Natural killer cell treated with Interleukin-12 subunit alpha and Interleukin-12 subunit beta and Interleukin-15 and Interleukin-18, amount 100 ng/mL, for 72 hours (primary cell): ENCODE measurements around the gene DGCR8. TPM values are rescaled to one million over a fixed set of nuclear protein-coding genes. Genes with fewer than 3 reads are reported as not detected.
"Not testable (repeated sequence)": the region's sequence is repeated elsewhere in the genome, so short reads cannot be mapped to it uniquely, and the experiment has no call there.

Source experiments
- ATAC-seq, 2 donors: fragments of 150-1000 bp; cut with Tn5 transposase in 1 of 2; sonication (Bioruptor Pico), chemical (Tn5 transposase) in 1 of 2; 2 replicates each; pipeline ENCODE4 v1.10.0; 2021
- DNase-seq: peaks from one replicate; pipeline ENCODE4 v3.0.0; 2022; ENCODE audit warnings: low spot score
- H3K27ac Mint-ChIP-seq, 2 donors: 1 replicate in 1 of 2; 2 replicates in 1 of 2; pipeline ENCODE4 v1.8.0; 2022; ENCODE audit warnings: mixed read lengths in 2 of 2, mild to moderate bottlenecking in 1 of 2, moderate library complexity in 1 of 2
- H3K27me3 Mint-ChIP-seq, 2 donors: 1 replicate in 1 of 2; 2 replicates in 1 of 2; pipeline ENCODE4 v1.8.0; 2022; ENCODE audit warnings: mixed read lengths in 2 of 2
- H3K36me3 Mint-ChIP-seq: one replicate; pipeline ENCODE4 v1.8.0; 2022; ENCODE audit warnings: mixed read lengths
- H3K4me1 Mint-ChIP-seq, 2 donors: 1 replicate in 1 of 2; 2 replicates in 1 of 2; pipeline ENCODE4 v1.8.0; 2022; ENCODE audit warnings: low read depth in 2 of 2, mixed read lengths in 2 of 2, mild to moderate bottlenecking in 1 of 2
- H3K4me3 Mint-ChIP-seq: one replicate; pipeline ENCODE4 v1.8.0; 2022; ENCODE audit warnings: mixed read lengths
- H3K9me3 Mint-ChIP-seq: 2 replicates; pipeline ENCODE4 v1.8.0; 2022; ENCODE audit warnings: mixed read lengths
- total RNA-seq, 2 donors: library from RNA; stranded (reverse); gene quantifications; one replicate each; pipeline ENCODE4 v1.2.3, GENCODE V29; 2022

DGCR8 gene
- total RNA-seq, 2 donors from 2014 or later: 60.1 to 89.5 TPM

GRCh38 chr22:20065896-20066616 is 14.0 kb upstream of the DGCR8 start:
- no peak for ATAC-seq
- H3K27me3 Mint-ChIP-seq: no peaks in the 10 kb centered on the region
- no peaks in the 10 kb centered on the region for H3K36me3 Mint-ChIP-seq
- no peaks in the 10 kb centered on the region for H3K9me3 Mint-ChIP-seq
- H3K4me1 Mint-ChIP-seq: peaks cover 0 to 10% of the 10 kb centered on the region in 2 donors
- H3K4me3 Mint-ChIP-seq: no peak overlapping the region
- H3K27ac Mint-ChIP-seq: no peak overlapping the region
- DNase-seq: peak; percentile 39

GRCh38 chr22:20066617-20067383 is 13.2 kb upstream of the DGCR8 start:
- Mint-ChIP-seq H3K4me1 (peaks cover 0 to 7% of the 10 kb centered on the region in 2 donors), H3K36me3 (no peaks in the 10 kb centered on the region), H3K4me3 (no peak overlapping the region), H3K27me3 (no peaks in the 10 kb centered on the region), H3K27ac (no peak overlapping the region), H3K9me3 (no peaks in the 10 kb centered on the region)
- DNase-seq: peak; percentile 44
- no peak for ATAC-seq

DNA sequence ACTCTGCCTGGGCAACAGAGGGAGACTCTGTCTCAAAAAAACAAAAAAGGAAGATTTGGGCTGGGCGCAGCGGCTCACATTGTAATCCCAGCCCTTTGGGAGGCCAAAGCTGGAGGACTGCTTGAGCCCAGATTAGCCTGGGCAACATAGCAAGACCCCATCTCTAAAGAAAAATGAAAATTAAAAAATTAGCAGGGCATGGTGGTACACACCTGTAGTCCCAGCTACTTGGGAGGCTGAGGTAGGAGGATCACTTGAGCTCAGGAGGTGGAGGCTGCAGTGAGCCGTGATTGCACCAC is 12.7 kb upstream of the DGCR8 start:
- H3K4me1 Mint-ChIP-seq, H3K36me3 Mint-ChIP-seq, H3K27me3 Mint-ChIP-seq, H3K27ac Mint-ChIP-seq, H3K9me3 Mint-ChIP-seq, ATAC-seq, H3K4me3 Mint-ChIP-seq: not testable (repeated sequence)
- peak; percentile 53 for DNase-seq

- no peak overlapping the region for H3K27ac Mint-ChIP-seq
- H3K4me3 Mint-ChIP-seq: no peak overlapping the region
- ATAC-seq (no peak), DNase-seq (peak; percentile 38)
- no peaks in the 10 kb centered on the region for H3K27me3 Mint-ChIP-seq
- peaks cover 0 to 3% of the 10 kb centered on the region in 2 donors for H3K4me1 Mint-ChIP-seq
- H3K9me3 Mint-ChIP-seq: no peaks in the 10 kb centered on the region
- no peaks in the 10 kb centered on the region for H3K36me3 Mint-ChIP-seq
Measured at GRCh38 chr22:20068640-20069039, 11.4 kb upstream of the DGCR8 start.

DNA sequence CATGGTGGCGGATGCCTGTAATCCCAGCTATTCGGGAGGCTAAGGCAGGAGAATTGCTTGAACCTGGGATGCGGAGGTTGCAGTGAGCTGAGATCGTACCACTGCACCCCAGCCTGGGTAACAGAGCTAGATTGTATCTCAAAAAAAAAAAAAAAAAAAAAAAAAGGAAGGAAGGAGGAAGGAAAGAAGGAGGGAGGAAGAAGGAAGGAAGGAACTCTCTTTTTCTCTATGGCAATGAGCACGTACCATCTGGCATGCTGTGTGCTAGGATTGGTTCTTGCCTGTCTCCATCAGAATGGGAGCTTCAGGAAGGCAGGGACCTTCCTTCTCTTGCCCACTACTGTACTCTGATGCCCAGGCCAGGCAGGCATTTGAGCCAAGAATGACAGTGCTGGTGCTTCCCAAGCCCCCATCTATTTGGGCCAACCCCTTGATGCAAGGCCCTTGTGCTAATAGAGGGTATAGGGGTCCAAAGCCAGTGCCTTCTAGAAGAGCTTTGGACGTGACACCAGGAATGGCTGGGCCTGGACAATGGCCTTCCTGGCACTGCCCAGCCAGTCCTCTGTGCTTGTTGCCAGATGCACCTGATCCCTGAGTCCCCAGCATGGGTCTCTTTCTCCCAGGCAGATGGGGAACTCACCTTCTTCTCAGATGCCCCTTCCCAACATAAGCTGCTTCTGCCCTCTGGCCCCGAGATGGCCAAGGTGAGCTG is 10.6 kb upstream of the DGCR8 start:
- H3K36me3 Mint-ChIP-seq: no peaks in the 10 kb centered on the region
- DNase-seq (peak; percentile 50), ATAC-seq (peak in 1 of 2 donors; percentile 28)
- H3K4me3 Mint-ChIP-seq: no peak overlapping the region
- no peaks in the 10 kb centered on the region for H3K27me3 Mint-ChIP-seq
- H3K4me1 Mint-ChIP-seq: no peaks in the 10 kb centered on the region
- no peak overlapping the region for H3K27ac Mint-ChIP-seq
- no peaks in the 10 kb centered on the region for H3K9me3 Mint-ChIP-seq

DNA sequence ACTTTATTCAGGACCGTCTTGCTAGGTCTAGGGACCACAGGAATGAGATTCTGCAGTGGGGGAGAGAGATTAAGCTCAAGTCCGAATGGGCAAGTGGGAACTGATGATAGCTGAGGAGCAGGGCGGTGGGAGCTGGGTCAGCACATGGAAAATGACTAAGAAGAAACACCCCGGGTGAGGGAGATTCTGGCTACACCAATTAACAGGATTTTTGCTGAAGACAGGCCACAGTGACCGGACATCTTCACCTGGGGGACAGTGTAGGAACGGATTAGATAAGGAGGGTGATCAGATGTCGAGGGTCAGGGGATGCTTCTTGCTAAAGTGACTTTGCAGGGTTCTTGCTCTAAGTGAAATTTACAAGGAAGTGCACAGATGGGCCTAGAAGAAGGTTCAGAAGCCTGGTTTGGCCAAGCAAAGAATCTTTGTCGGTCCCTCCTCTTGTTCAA is 8.5 kb upstream of the DGCR8 start:
- Mint-ChIP-seq H3K27ac (no peak overlapping the region), H3K4me3 (no peak overlapping the region), H3K27me3 (no peaks in the 10 kb centered on the region), H3K9me3 (no peaks in the 10 kb centered on the region), H3K36me3 (no peaks in the 10 kb centered on the region), H3K4me1 (no peaks in the 10 kb centered on the region)
- DNase-seq (no peak), ATAC-seq (no peak)

- DNase-seq: peak; percentile 39
- no peaks in the 10 kb centered on the region for H3K27me3 Mint-ChIP-seq
- peak overlapping the region in 1 of 2 donors; percentile 70 for H3K27ac Mint-ChIP-seq
- peaks cover 9 to 11% of the 10 kb centered on the region in 2 donors for H3K4me1 Mint-ChIP-seq
- no peak overlapping the region for H3K4me3 Mint-ChIP-seq
- no peaks in the 10 kb centered on the region for H3K9me3 Mint-ChIP-seq
- ATAC-seq: no peak
- peaks cover 4% of the 10 kb centered on the region for H3K36me3 Mint-ChIP-seq
Measured at GRCh38 chr22:20076627-20077172, 3.3 kb upstream of the DGCR8 start.

DNA sequence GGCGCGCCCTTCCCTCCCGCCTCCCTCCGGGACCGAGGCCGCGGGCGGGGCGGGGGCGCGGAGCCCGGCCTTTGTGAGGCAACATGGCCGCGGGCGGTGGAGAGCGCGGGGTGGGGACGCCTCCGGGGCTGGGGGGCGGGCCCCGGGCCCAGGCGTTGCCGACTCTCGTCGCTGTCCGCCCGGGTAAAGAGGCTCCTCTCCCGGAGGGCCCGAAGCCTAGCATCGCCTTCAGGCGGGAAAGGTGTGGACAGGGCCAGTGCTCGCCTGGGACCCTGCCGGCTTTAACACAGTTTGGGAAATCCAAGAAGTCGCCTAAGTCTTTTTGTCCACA is 369 bp downstream of the DGCR8 start:
- DNase-seq: peak; percentile 83
- Mint-ChIP-seq H3K9me3 (no peaks in the 10 kb centered on the region), H3K4me3 (peak overlapping the region; percentile 87), H3K36me3 (peaks cover 6% of the 10 kb centered on the region), H3K4me1 (peaks cover 34 to 36% of the 10 kb centered on the region in 2 donors), H3K27ac (peak overlapping the region; percentile 55 to 70), H3K27me3 (no peaks in the 10 kb centered on the region)
- ATAC-seq: peak; percentile 85 to 86

GRCh38 chr22:20080776-20081654 is 974 bp downstream of the DGCR8 start:
- ATAC-seq (no peak), DNase-seq (peak; percentile 58)
- Mint-ChIP-seq H3K27ac (peak overlapping the region; percentile 55 to 70), H3K9me3 (no peaks in the 10 kb centered on the region), H3K36me3 (peaks cover 6% of the 10 kb centered on the region), H3K4me3 (peak overlapping the region; percentile 87), H3K4me1 (peaks cover 36 to 37% of the 10 kb centered on the region in 2 donors), H3K27me3 (no peaks in the 10 kb centered on the region)

DNA sequence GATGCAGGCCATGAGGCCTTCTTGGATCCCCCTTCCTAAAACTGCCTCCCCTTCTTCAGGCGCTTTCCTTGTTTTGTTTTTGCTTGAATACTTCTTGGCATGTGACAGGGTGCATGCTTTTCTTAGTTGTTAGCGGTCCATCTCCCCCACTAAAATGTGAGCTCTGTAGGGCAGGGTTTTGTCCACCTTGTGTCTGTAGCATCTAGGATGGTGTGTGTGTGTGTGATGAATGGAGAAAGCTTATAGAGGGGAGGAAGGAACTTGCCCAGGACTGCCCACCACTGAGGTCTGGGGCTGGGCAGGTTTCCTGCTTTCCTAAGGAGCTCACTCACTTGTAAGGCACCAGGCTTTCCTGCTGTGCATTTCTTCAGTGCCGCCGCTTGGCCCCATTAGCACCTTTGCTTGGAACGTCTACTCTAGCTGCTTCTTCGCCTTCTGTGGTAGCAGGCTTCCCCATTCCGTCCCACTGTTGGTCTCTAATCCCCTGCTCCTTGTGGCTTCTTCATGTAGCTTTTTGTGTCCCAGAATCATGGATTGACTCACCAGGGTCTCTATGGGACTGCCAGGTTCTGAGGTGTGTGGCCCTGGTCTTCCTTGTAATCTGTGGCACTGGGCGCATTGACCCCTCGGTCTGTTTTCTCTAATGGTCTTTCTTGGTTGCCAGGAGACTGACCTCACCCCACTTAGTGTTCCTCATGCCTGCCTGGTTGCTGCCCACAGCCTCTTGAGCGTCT is 3.3 kb downstream of the DGCR8 start:
- H3K27ac Mint-ChIP-seq: peak overlapping the region; percentile 22 to 42
- DNase-seq (peak; percentile 26), ATAC-seq (no peak)
- peaks cover 12% of the 10 kb centered on the region for H3K36me3 Mint-ChIP-seq
- H3K4me1 Mint-ChIP-seq: peaks cover 48 to 56% of the 10 kb centered on the region in 2 donors
- H3K4me3 Mint-ChIP-seq: peak overlapping the region; percentile 87
- no peaks in the 10 kb centered on the region for H3K27me3 Mint-ChIP-seq
- H3K9me3 Mint-ChIP-seq: no peaks in the 10 kb centered on the region

- Mint-ChIP-seq H3K36me3 (peaks cover 16% of the 10 kb centered on the region), H3K4me1 (peaks cover 48 to 56% of the 10 kb centered on the region in 2 donors)
Measured at GRCh38 chr22:20083891-20084546, 4.0 kb downstream of the DGCR8 start.

More at GRCh38 chr22:20083891-20084546, 4.0 kb downstream of the DGCR8 start:
- Mint-ChIP-seq H3K27ac (peak overlapping the region; percentile 22 to 42), H3K27me3 (no peaks in the 10 kb centered on the region), H3K9me3 (no peaks in the 10 kb centered on the region), H3K4me3 (peak overlapping the region; percentile 87)
- no peak for ATAC-seq
- DNase-seq: peak; percentile 31
